Fibroblast of the aortic adventitia (primary cell): ENCODE results near the gene NAA20. TPM values are rescaled to one million over a fixed set of nuclear protein-coding genes. Genes with fewer than 3 reads are reported as not detected.
A peak's percentile ranks its signal among the peaks of the same experiment; 100 is the strongest.

Experiments used
- DNase-seq: peaks from one replicate; pipeline ENCODE4 v3.0.0-alpha.2; 2010; ENCODE audit warnings: low read depth
- H3K4me3 ChIP-seq: 2 replicates; pipeline ENCODE4 v1.5.1; 2011; ENCODE audit warnings: low read depth, mild to moderate bottlenecking, control low read depth, low read length, moderate library complexity
- CTCF ChIP-seq: IDR thresholded peaks from 2 replicates; pipeline ENCODE4 v1.5.1; 2011; ENCODE audit warnings: mild to moderate bottlenecking, low read length, control low read depth, inconsistent platforms; ENCODE audit not compliant: insufficient read depth
- total RNA-seq: library from RNA; depleted of rRNA; stranded (reverse); fragments of >200 nt; gene quantifications from 2 replicates; pipeline ENCODE4 v1.2.3, GENCODE V29; 2012; ENCODE audit warnings: low replicate concordance

The NAA20 gene
- total RNA-seq, 1 donor: 49.3 TPM

DNA sequence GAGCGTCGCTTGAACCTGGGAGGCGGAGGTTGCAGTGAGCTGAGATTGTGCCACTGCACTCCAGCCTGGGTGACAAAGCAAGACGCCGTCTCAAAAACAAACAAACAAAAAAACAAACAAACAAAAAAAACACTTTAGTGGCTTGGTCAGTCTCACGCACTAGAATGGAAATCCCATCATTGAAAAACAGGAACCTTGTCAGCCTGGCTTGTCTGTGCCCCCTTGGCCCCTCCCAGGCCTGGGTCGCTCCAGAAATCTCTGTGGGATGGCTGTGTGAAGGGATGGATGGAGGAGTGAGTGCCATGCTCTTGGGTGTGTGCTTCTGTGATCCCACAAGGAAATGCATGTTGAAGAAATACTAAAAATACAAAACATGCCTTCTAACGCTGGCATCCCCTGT lies 20.9 kb upstream of the NAA20 start:
- no peak for DNase-seq
- no peak for TF ChIP-seq CTCF
- H3K4me3 ChIP-seq: no peak overlapping the region

DNA sequence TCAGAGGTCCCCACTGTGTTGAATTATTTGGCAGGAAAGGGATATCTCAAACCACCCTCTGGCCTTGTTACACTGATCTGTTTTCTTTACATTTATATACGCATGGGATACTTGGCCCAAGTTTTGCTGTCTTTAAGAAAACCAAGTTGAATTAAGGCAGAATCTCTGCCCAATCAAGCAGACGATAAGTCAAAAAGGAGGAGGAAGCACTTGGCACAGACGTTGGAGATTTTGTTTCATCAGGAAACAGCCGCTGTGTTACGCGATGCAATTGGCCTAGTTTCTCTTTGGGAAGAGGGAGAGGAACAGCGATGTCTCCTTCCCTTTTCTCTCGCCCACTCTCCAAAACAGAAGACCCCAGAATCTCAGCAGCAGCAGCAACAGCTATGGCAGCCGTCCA lies 20.2 kb upstream of the NAA20 start:
- H3K4me3 ChIP-seq: no peak overlapping the region
- no peak for DNase-seq
- TF ChIP-seq CTCF: no peak

DNA sequence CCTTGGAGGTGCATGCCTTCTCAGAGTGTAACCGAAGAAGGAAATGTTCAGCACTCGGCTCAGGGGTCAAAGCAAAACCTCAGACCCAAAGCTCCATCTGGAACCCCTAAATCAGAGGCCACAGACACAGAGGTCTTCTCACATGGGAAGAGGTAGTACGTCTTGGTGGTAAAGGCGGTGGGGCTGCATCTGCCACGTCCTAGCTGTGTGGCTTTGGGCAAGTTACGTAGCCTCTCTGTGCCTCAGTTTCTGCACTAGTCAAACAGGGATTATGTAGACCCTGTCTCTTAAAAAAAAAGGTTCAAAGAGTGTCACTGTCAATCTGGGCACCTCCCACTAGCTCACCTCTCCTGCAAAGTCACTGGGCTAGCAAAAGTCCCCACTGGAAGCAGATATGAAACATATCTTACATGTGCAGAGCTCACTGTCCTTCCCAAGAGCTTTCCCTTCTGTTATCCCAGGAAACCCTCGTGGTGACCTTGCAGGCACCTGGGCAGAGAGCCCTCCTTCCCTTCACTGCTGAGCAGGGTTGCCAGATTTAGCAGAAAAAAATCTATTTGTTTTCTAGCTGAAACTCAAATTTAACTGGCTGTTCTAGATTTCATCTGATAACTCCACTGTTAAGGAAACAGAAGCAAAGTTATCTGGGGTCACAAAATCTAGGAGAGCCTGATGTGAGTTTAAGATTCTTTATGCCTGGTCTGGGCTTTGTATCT lies 18.0 kb upstream of the NAA20 start:
- no peak overlapping the region for H3K4me3 ChIP-seq
- no peak for TF ChIP-seq CTCF
- no peak for DNase-seq

DNA sequence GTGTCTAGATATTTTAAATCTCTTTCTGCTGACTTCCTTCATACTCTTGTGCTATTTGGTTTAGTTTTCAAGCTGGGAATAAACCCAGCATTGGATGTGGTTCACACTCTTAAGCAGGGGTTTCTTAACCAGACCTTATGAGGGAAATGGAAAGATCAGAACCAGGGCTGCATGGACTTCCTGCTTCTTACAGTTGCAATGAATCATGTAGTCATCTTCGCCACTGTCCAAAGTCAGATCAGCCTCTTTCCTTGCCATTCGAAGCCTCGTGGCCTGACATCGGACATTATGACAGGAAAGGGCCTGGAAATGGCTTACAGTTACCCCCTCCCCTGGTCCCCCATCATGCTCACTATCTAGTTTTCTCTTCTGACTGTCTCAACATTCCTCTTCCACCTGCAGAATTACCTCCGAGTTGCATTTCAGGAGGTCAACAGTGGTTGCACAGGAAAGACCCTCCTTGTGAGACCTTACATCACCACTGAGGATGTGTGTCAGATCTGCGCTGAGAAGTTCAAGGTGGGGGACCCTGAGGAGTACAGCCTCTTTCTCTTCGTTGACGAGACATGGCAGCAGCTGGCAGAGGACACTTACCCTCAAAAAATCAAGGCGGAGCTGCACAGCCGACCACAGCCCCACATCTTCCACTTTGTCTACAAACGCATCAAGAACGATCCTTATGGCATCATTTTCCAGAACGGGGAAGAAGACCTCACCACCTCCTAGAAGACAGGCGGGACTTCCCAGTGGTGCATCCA lies 16.8 kb upstream of the NAA20 start:
- no peak overlapping the region for H3K4me3 ChIP-seq
- no peak for TF ChIP-seq CTCF
- DNase-seq: no peak

DNA sequence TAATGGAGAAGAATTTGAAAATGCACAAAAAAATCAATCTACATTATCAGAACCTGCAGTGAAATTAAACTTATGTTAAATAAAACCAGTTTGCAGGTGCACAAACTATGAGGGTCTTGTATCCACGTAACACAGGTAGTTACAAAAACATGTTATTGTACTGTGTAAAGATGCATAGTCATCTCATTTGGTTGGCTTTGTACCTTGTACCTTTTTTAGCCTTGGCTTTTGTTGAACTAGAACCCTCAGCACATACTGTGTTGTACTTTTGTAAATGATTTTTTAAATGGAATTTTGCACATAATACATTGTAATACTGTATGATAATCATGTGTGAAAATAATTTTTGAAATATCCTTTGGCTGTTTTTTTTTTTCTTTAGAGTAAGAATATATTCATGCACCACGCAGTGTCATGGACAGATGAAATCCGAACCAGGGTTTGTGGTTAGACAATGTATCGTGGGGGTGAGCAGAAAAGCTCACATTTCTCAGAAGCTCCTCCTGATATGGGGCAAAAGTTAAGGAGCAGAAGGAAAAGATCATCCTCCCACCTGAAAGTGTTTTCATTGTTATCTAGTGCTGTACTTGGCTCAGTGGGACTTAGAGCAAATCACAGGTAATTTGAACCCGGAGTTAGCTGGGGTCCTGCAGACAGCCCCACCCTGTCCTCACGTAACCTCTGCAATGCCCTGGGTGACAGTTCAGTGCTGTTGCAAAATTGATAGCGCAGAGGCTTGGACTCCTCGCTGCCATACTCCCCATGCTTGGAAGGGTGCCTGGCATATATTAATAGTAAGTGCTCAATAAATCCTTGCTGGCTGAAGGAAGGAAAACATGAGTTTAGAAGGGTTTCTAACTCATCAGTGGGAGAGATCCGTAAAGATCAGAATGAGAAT lies 14.8 kb upstream of the NAA20 start:
- TF ChIP-seq CTCF: no peak
- no peak overlapping the region for H3K4me3 ChIP-seq
- no peak for DNase-seq

DNA sequence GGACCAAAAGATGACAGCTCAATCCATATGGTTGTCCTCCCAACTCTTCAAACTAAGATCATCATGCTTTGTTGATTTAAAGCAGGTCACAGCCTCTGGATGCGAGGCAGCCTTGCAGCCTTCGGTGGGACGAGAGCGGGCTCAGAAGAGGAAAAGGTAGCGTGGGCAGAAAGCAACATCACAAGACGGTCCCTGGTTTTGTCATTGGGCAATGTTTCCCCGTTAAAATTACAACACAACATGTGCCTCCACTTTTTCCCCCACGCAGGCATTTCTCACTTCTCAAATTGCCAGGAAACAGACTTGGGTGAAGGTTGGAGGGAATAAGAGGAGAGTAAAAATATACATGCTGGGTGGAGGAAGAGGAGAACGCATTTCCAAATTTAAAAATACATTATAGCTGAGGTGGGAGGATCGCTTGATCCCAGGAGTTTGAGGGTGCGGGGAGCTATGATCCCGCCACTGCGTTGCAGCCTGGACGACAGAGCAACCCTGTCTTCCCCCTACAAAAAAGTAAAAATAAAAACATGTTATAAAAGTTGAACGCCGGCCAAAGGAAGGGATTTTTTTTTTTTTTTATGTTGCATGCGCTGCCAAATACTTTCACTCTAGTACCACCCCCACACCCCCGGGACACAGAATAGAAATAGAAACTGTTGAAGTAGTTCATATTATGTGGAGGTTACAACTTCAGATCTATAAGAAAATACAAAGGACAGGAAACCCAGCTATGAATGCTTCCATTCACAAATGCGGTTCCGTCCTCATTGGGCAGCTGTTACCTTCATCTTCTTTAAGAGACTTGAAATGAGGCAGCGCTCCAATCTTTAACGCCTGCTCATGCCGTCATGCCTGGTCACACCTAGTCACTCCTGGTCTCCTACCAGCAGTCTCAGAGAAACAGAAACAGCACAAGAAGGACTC lies 13.9 kb upstream of the NAA20 start:
- no peak for TF ChIP-seq CTCF
- H3K4me3 ChIP-seq: peak overlapping the region; percentile 40
- DNase-seq: peak; percentile 59

DNA sequence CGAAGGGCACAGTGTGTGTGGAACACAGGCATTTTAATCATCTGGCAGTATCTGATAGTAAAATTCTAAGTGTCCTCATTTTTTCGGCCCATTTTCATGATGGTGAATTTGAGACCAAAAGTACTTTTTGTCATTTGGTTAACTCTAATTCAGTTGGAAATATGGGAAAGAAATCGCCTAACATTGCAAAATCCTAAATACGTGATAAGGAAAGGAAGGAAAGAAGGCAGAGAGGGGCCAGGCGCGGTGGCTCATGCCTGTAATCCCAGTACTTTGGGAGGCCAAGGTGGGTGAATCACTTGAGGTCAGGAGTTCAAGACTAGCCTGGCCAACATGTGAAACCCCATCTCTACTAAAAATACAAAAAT lies 13.2 kb upstream of the NAA20 start:
- peak overlapping the region; percentile 40 for H3K4me3 ChIP-seq
- peak; percentile 41 for DNase-seq
